Ishikawa (cell line): ENCODE data around the gene MRFAP1.

ENCODE experiments used
- EP300 ChIP-seq: IDR thresholded peaks from 2 replicates; pipeline ENCODE4 v1.6.1; 2012; ENCODE audit warnings: borderline replicate concordance
- FOXM1 ChIP-seq: IDR thresholded peaks from 2 replicates; pipeline ENCODE4 v1.6.1; 2012; ENCODE audit warnings: low read depth, borderline replicate concordance
- NFIC ChIP-seq: IDR thresholded peaks from 2 replicates; pipeline ENCODE4 v1.6.1; 2012
- RAD21 ChIP-seq: IDR thresholded peaks from 2 replicates; pipeline ENCODE4 v1.6.1; 2012; ENCODE audit warnings: low read depth
- TAF1 ChIP-seq: IDR thresholded peaks from 2 replicates; pipeline ENCODE4 v1.6.1; 2012; ENCODE audit warnings: low read depth, mild to moderate bottlenecking
- ZBTB7A ChIP-seq: IDR thresholded peaks from 2 replicates; pipeline ENCODE4 v1.6.1; 2012; ENCODE audit warnings: low read depth
- TF ChIP-seq, protein P1 (sequence below): IDR thresholded peaks from 2 replicates; pipeline ENCODE4 v1.6.1; 2012
- TF ChIP-seq, protein P2 (sequence below): IDR thresholded peaks from 2 replicates; pipeline ENCODE4 v1.6.1; 2012; ENCODE audit warnings: low read depth, mild to moderate bottlenecking

- TF ChIP-seq TAF1 = no peak
- TF ChIP-seq FOXM1 = no peak
- TF ChIP-seq, protein P1, sequence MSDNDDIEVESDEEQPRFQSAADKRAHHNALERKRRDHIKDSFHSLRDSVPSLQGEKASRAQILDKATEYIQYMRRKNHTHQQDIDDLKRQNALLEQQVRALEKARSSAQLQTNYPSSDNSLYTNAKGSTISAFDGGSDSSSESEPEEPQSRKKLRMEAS = no peak
- no peak for TF ChIP-seq ZBTB7A
- TF ChIP-seq RAD21 = no peak
- no peak for TF ChIP-seq EP300
- no peak for TF ChIP-seq NFIC
- TF ChIP-seq, protein P2, sequence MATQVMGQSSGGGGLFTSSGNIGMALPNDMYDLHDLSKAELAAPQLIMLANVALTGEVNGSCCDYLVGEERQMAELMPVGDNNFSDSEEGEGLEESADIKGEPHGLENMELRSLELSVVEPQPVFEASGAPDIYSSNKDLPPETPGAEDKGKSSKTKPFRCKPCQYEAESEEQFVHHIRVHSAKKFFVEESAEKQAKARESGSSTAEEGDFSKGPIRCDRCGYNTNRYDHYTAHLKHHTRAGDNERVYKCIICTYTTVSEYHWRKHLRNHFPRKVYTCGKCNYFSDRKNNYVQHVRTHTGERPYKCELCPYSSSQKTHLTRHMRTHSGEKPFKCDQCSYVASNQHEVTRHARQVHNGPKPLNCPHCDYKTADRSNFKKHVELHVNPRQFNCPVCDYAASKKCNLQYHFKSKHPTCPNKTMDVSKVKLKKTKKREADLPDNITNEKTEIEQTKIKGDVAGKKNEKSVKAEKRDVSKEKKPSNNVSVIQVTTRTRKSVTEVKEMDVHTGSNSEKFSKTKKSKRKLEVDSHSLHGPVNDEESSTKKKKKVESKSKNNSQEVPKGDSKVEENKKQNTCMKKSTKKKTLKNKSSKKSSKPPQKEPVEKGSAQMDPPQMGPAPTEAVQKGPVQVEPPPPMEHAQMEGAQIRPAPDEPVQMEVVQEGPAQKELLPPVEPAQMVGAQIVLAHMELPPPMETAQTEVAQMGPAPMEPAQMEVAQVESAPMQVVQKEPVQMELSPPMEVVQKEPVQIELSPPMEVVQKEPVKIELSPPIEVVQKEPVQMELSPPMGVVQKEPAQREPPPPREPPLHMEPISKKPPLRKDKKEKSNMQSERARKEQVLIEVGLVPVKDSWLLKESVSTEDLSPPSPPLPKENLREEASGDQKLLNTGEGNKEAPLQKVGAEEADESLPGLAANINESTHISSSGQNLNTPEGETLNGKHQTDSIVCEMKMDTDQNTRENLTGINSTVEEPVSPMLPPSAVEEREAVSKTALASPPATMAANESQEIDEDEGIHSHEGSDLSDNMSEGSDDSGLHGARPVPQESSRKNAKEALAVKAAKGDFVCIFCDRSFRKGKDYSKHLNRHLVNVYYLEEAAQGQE = no peak
These were observed 14.4 kb upstream of the MRFAP1 start for GRCh38 chr4:6626066-6626465.
